Activated CD8-positive, alpha-beta T cell treated with anti-CD3 and anti-CD28 coated beads, Interleukin-2, amount 10 ng/mL, durations not matched to agents 7 days and 5 days (primary cell): ENCODE results near the gene MALAT1. TPM values are rescaled to one million over a fixed set of nuclear protein-coding genes. Genes with fewer than 3 reads are reported as not detected.

Experiments used
- ATAC-seq: fragments of 150-1000 bp; cut with Tn5 transposase; one replicate; pipeline ENCODE4 v1.10.0; 2021; ENCODE audit warnings: moderate library complexity
- CTCF ChIA-PET: fragments of 350-600 bp; sonication (Branson Sonifier 250); formaldehyde crosslinking; loops from one replicate; lab custom pipeline; 2021; ENCODE audit warnings: antibody characterized with exemption; lab: Charles Lee
- POLR2A ChIA-PET: fragments of 350-600 bp; sonication (Branson Sonifier 250); formaldehyde crosslinking; loops from one replicate; lab custom pipeline; 2021; ENCODE audit warnings: antibody characterized with exemption; lab: Charles Lee
- DNase-seq: peaks from one replicate; pipeline ENCODE4 v3.0.0-alpha.2; 2020
- H3K27ac Mint-ChIP-seq: one replicate; pipeline ENCODE4 v1.8.0; 2021; ENCODE audit warnings: mild to moderate bottlenecking, mixed read lengths
- H3K27me3 Mint-ChIP-seq: one replicate; pipeline ENCODE4 v1.8.0; 2021; ENCODE audit warnings: low read depth, mixed read lengths
- H3K36me3 Mint-ChIP-seq: one replicate; pipeline ENCODE4 v1.8.0; 2021; ENCODE audit warnings: low read depth, mixed read lengths
- H3K4me1 Mint-ChIP-seq: one replicate; pipeline ENCODE4 v1.8.0; 2021; ENCODE audit warnings: low read depth, mixed read lengths
- H3K4me3 Mint-ChIP-seq: one replicate; pipeline ENCODE4 v1.8.0; 2021; ENCODE audit warnings: mild to moderate bottlenecking, mixed read lengths
- H3K9me3 Mint-ChIP-seq: one replicate; pipeline ENCODE4 v1.8.0; 2022; ENCODE audit warnings: mixed read lengths; ENCODE audit not compliant: insufficient read depth
- total RNA-seq, 2 experiments: library from RNA; stranded (reverse); gene quantifications; one replicate each; pipeline ENCODE4 v1.2.3, GENCODE V29; 2021

Gene MALAT1
- total RNA-seq, 2 experiments from 2014 or later = 3,822 to 4,094 TPM

DNA sequence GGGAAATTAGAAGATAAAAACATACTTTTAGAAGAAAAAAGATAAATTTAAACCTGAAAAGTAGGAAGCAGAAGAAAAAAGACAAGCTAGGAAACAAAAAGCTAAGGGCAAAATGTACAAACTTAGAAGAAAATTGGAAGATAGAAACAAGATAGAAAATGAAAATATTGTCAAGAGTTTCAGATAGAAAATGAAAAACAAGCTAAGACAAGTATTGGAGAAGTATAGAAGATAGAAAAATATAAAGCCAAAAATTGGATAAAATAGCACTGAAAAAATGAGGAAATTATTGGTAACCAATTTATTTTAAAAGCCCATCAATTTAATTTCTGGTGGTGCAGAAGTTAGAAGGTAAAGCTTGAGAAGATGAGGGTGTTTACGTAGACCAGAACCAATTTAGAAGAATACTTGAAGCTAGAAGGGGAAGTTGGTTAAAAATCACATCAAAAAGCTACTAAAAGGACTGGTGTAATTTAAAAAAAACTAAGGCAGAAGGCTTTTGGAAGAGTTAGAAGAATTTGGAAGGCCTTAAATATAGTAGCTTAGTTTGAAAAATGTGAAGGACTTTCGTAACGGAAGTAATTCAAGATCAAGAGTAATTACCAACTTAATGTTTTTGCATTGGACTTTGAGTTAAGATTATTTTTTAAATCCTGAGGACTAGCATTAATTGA lies 1.0 kb downstream of the MALAT1 start:
- H3K27me3 Mint-ChIP-seq = no peaks in the 10 kb centered on the region
- H3K4me1 Mint-ChIP-seq = peaks cover 29% of the 10 kb centered on the region
- DNase-seq = no peak
- H3K27ac Mint-ChIP-seq = no peak overlapping the region
- H3K36me3 Mint-ChIP-seq = no peaks in the 10 kb centered on the region
- ATAC-seq = no peak
- no peak overlapping the region for H3K4me3 Mint-ChIP-seq
- H3K9me3 Mint-ChIP-seq = no peaks in the 10 kb centered on the region
- ChIA-PET CTCF (interaction anchor here (0.6 to 19.7 kb wide), 10 partner anchors 10 to 120 kb away, joined by 3 to 538 read pairs (median 6); partner anchors contain the start of gene NEAT1), POLR2A (interaction anchor here (0.5 to 22.4 kb wide), 43 partner anchors 4 to 836 kb away, joined by 3 to 4167 read pairs (median 5); partner anchors contain the start of genes BANF1, DPF2, EIF1AD and FAM89B)

DNA sequence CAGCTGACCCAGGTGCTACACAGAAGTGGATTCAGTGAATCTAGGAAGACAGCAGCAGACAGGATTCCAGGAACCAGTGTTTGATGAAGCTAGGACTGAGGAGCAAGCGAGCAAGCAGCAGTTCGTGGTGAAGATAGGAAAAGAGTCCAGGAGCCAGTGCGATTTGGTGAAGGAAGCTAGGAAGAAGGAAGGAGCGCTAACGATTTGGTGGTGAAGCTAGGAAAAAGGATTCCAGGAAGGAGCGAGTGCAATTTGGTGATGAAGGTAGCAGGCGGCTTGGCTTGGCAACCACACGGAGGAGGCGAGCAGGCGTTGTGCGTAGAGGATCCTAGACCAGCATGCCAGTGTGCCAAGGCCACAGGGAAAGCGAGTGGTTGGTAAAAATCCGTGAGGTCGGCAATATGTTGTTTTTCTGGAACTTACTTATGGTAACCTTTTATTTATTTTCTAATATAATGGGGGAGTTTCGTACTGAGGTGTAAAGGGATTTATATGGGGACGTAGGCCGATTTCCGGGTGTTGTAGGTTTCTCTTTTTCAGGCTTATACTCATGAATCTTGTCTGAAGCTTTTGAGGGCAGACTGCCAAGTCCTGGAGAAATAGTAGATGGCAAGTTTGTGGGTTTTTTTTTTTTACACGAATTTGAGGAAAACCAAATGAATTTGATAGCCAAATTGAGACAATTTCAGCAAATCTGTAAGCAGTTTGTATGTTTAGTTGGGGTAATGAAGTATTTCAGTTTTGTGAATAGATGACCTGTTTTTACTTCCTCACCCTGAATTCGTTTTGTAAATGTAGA lies 1.7 kb downstream of the MALAT1 start:
- ATAC-seq (no peak), DNase-seq (peak; percentile 62)
- H3K4me1 Mint-ChIP-seq = peaks cover 34% of the 10 kb centered on the region
- ChIA-PET POLR2A (interaction anchor here (0.6 to 22.4 kb wide), 29 partner anchors 3 to 1229 kb away, joined by 3 to 4167 read pairs (median 8); partner anchors contain the start of genes BANF1, DPF2, EIF1AD and FAM89B), CTCF (interaction anchor here (0.6 to 19.7 kb wide), 7 partner anchors 9 to 120 kb away, joined by 3 to 538 read pairs (median 4); partner anchors contain the start of gene NEAT1)
- H3K27me3 Mint-ChIP-seq = no peaks in the 10 kb centered on the region
- H3K36me3 Mint-ChIP-seq = no peaks in the 10 kb centered on the region
- no peaks in the 10 kb centered on the region for H3K9me3 Mint-ChIP-seq
- H3K4me3 Mint-ChIP-seq = no peak overlapping the region
- H3K27ac Mint-ChIP-seq = no peak overlapping the region

GRCh38 chr11:65501186-65501471 lies 2.3 kb downstream of the MALAT1 start:
- H3K4me3 Mint-ChIP-seq = no peak overlapping the region
- H3K4me1 Mint-ChIP-seq = peaks cover 34% of the 10 kb centered on the region
- ATAC-seq (no peak), DNase-seq (no peak)
- ChIA-PET CTCF (interaction anchor here (1.5 to 19.7 kb wide), 3 partner anchors 9 to 80 kb away, joined by 6 to 538 read pairs (median 113); partner anchors contain the start of gene NEAT1), POLR2A (interaction anchor here (0.6 to 22.4 kb wide), 11 partner anchors 2 to 1229 kb away, joined by 3 to 4167 read pairs (median 20); partner anchors contain the start of genes FRMD8, MALAT1, NEAT1 and SCYL1)
- no peaks in the 10 kb centered on the region for H3K9me3 Mint-ChIP-seq
- no peak overlapping the region for H3K27ac Mint-ChIP-seq
- H3K36me3 Mint-ChIP-seq = no peaks in the 10 kb centered on the region
- H3K27me3 Mint-ChIP-seq = no peaks in the 10 kb centered on the region

- peaks cover 34% of the 10 kb centered on the region for H3K4me1 Mint-ChIP-seq
- no peak for ATAC-seq
- ChIA-PET CTCF (interaction anchor here (0.8 to 19.7 kb wide), 5 partner anchors 9 to 119 kb away, joined by 3 to 538 read pairs (median 6); partner anchors contain the start of genes NEAT1 and SLC25A45), POLR2A (interaction anchor here (0.6 to 22.4 kb wide), 17 partner anchors 2 to 1310 kb away, joined by 3 to 4167 read pairs (median 5); partner anchors contain the start of genes DPF2, FRMD8, MALAT1 and NEAT1)
- H3K36me3 Mint-ChIP-seq = no peaks in the 10 kb centered on the region
- H3K4me3 Mint-ChIP-seq = no peak overlapping the region
- H3K9me3 Mint-ChIP-seq = no peaks in the 10 kb centered on the region
- no peaks in the 10 kb centered on the region for H3K27me3 Mint-ChIP-seq
- no peak overlapping the region for H3K27ac Mint-ChIP-seq
- DNase-seq = no peak
Observed at GRCh38 chr11:65501472-65502273, 2.8 kb downstream of the MALAT1 start.

DNA sequence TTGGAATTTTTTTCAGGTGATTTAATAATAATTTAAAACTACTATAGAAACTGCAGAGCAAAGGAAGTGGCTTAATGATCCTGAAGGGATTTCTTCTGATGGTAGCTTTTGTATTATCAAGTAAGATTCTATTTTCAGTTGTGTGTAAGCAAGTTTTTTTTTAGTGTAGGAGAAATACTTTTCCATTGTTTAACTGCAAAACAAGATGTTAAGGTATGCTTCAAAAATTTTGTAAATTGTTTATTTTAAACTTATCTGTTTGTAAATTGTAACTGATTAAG lies 3.4 kb downstream of the MALAT1 start:
- H3K36me3 Mint-ChIP-seq = no peaks in the 10 kb centered on the region
- CTCF ChIA-PET = interaction anchor here (0.8 to 19.7 kb wide), 5 partner anchors 8 to 120 kb away, joined by 3 to 538 read pairs (median 6); partner anchors contain the start of genes NEAT1 and SLC25A45

GRCh38 chr11:65502555-65503367 lies 3.9 kb downstream of the MALAT1 start:
- no peaks in the 10 kb centered on the region for H3K36me3 Mint-ChIP-seq
- peaks cover 39% of the 10 kb centered on the region for H3K4me1 Mint-ChIP-seq
- POLR2A ChIA-PET = interaction anchor here (0.6 to 22.4 kb wide), 21 partner anchors 9 to 357 kb away, joined by 3 to 4167 read pairs (median 5); partner anchors contain the start of genes DPF2, FRMD8, MALAT1 and NEAT1
- H3K27me3 Mint-ChIP-seq = no peaks in the 10 kb centered on the region
- CTCF ChIA-PET = interaction anchor here (0.8 to 19.7 kb wide), 7 partner anchors 8 to 121 kb away, joined by 3 to 538 read pairs (median 4); partner anchors contain the start of genes NEAT1 and SLC25A45
- H3K9me3 Mint-ChIP-seq = no peaks in the 10 kb centered on the region
- no peak overlapping the region for H3K4me3 Mint-ChIP-seq
- DNase-seq (no peak), ATAC-seq (no peak)
- no peak overlapping the region for H3K27ac Mint-ChIP-seq

More for the DNA sequence above, 3.4 kb downstream of the MALAT1 start:
- ATAC-seq (no peak), DNase-seq (no peak)
- Mint-ChIP-seq H3K27me3 (no peaks in the 10 kb centered on the region), H3K27ac (no peak overlapping the region), H3K9me3 (no peaks in the 10 kb centered on the region), H3K4me1 (peaks cover 34% of the 10 kb centered on the region), H3K4me3 (no peak overlapping the region)
- POLR2A ChIA-PET = interaction anchor here (0.7 to 22.4 kb wide), 17 partner anchors 9 to 357 kb away, joined by 3 to 4167 read pairs (median 5); partner anchors contain the start of genes DPF2, FRMD8, MALAT1 and NEAT1

DNA sequence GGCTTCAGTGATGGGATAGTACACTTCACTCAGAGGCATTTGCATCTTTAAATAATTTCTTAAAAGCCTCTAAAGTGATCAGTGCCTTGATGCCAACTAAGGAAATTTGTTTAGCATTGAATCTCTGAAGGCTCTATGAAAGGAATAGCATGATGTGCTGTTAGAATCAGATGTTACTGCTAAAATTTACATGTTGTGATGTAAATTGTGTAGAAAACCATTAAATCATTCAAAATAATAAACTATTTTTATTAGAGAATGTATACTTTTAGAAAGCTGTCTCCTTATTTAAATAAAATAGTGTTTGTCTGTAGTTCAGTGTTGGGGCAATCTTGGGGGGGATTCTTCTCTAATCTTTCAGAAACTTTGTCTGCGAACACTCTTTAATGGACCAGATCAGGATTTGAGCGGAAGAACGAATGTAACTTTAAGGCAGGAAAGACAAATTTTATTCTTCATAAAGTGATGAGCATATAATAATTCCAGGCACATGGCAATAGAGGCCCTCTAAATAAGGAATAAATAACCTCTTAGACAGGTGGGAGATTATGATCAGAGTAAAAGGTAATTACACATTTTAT lies 4.6 kb downstream of the MALAT1 start:
- H3K36me3 Mint-ChIP-seq = no peaks in the 10 kb centered on the region
- peaks cover 42% of the 10 kb centered on the region for H3K4me1 Mint-ChIP-seq
- peak overlapping the region; percentile 83 for H3K27ac Mint-ChIP-seq
- POLR2A ChIA-PET = interaction anchor here (1.1 to 22.4 kb wide), 8 partner anchors 8 to 128 kb away, joined by 3 to 4167 read pairs (median 38); partner anchors contain the start of genes MALAT1, NEAT1, SCYL1 and SLC25A45
- no peaks in the 10 kb centered on the region for H3K27me3 Mint-ChIP-seq
- no peak overlapping the region for H3K4me3 Mint-ChIP-seq
- CTCF ChIA-PET = interaction anchor here (0.9 to 19.7 kb wide), 5 partner anchors 28 to 82 kb away, joined by 3 to 538 read pairs (median 16); partner anchors contain the start of gene NEAT1
- no peaks in the 10 kb centered on the region for H3K9me3 Mint-ChIP-seq
- ATAC-seq (no peak), DNase-seq (no peak)

DNA sequence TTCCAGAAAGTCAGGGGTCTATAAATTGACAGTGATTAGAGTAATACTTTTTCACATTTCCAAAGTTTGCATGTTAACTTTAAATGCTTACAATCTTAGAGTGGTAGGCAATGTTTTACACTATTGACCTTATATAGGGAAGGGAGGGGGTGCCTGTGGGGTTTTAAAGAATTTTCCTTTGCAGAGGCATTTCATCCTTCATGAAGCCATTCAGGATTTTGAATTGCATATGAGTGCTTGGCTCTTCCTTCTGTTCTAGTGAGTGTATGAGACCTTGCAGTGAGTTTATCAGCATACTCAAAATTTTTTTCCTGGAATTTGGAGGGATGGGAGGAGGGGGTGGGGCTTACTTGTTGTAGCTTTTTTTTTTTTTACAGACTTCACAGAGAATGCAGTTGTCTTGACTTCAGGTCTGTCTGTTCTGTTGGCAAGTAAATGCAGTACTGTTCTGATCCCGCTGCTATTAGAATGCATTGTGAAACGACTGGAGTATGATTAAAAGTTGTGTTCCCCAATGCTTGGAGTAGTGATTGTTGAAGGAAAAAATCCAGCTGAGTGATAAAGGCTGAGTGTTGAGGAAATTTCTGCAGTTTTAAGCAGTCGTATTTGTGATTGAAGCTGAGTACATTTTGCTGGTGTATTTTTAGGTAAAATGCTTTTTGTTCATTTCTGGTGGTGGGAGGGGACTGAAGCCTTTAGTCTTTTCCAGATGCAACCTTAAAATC lies 5.3 kb downstream of the MALAT1 start:
- no peaks in the 10 kb centered on the region for H3K27me3 Mint-ChIP-seq
- ChIA-PET CTCF (interaction anchor here (1.0 to 19.7 kb wide), 6 partner anchors 11 to 83 kb away, joined by 3 to 538 read pairs (median 6); partner anchors contain the start of gene NEAT1), POLR2A (interaction anchor here (0.7 to 22.4 kb wide), 15 partner anchors 12 to 421 kb away, joined by 3 to 4167 read pairs (median 5); partner anchors contain the start of genes CDCA5, DPF2, MALAT1 and NEAT1)
- DNase-seq (no peak), ATAC-seq (no peak)
- peaks cover 40% of the 10 kb centered on the region for H3K4me1 Mint-ChIP-seq
- H3K9me3 Mint-ChIP-seq = no peaks in the 10 kb centered on the region
- no peak overlapping the region for H3K4me3 Mint-ChIP-seq
- H3K36me3 Mint-ChIP-seq = no peaks in the 10 kb centered on the region
- H3K27ac Mint-ChIP-seq = peak overlapping the region; percentile 83

DNA sequence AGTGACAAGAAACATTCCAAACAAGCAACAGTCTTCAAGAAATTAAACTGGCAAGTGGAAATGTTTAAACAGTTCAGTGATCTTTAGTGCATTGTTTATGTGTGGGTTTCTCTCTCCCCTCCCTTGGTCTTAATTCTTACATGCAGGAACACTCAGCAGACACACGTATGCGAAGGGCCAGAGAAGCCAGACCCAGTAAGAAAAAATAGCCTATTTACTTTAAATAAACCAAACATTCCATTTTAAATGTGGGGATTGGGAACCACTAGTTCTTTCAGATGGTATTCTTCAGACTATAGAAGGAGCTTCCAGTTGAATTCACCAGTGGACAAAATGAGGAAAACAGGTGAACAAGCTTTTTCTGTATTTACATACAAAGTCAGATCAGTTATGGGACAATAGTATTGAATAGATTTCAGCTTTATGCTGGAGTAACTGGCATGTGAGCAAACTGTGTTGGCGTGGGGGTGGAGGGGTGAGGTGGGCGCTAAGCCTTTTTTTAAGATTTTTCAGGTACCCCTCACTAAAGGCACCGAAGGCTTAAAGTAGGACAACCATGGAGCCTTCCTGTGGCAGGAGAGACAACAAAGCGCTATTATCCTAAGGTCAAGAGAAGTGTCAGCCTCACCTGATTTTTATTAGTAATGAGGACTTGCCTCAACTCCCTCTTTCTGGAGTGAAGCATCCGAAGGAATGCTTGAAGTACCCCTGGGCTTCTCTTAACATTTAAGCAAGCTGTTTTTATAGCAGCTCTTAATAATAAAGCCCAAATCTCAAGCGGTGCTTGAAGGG lies 6.0 kb downstream of the MALAT1 start:
- no peak overlapping the region for H3K4me3 Mint-ChIP-seq
- POLR2A ChIA-PET = interaction anchor here (0.7 to 22.4 kb wide), 25 partner anchors 9 to 422 kb away, joined by 3 to 4167 read pairs (median 4); partner anchors contain the start of genes CDCA5, DPF2, FRMD8 and MALAT1
- peak overlapping the region; percentile 83 for H3K27ac Mint-ChIP-seq
- DNase-seq = no peak
- H3K9me3 Mint-ChIP-seq = no peaks in the 10 kb centered on the region
- no peaks in the 10 kb centered on the region for H3K27me3 Mint-ChIP-seq
- peaks cover 43% of the 10 kb centered on the region for H3K4me1 Mint-ChIP-seq
- ATAC-seq = no peak
- no peaks in the 10 kb centered on the region for H3K36me3 Mint-ChIP-seq
- CTCF ChIA-PET = interaction anchor here (0.6 to 19.7 kb wide), 11 partner anchors 8 to 624 kb away, joined by 3 to 538 read pairs (median 4); partner anchors contain the start of gene NEAT1
